WI38 (cell line): ENCODE data around the gene ZNF441.
"Not testable (repeated sequence)": the region's sequence is repeated elsewhere in the genome, so short reads cannot be mapped to it uniquely, and the experiment has no call there.

Experiments used
- H3K4me3 ChIP-seq: 2 replicates; pipeline ENCODE4 v1.5.1; 2011; ENCODE audit warnings: low read depth, mild to moderate bottlenecking, control low read depth, low read length
- TF ChIP-seq, protein P1 (sequence below): IDR thresholded peaks from 2 replicates; pipeline ENCODE4 v1.5.1; 2012; ENCODE audit warnings: low read depth, mild to moderate bottlenecking, control low read depth, low read length

Gene ZNF441

DNA sequence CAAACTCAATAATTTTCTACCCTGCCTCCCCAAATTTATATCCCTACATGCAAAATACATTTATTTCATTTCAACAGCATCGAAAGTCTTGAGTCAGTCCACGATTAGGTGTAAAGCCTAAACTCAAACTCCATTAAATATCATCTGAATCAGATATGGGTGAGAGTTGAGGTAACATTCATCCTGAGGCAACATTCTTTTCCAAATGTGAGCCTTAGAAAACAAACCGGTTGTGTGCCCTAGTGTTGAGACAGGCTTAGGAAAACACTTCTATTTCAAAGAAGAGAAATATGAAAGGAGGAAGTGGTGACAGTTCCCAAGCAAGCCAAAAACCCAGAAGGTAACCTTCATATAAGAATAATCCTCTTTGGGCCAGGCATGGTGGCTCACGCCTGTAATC is 12.1 kb upstream of the ZNF441 start:
- TF ChIP-seq, protein P1, sequence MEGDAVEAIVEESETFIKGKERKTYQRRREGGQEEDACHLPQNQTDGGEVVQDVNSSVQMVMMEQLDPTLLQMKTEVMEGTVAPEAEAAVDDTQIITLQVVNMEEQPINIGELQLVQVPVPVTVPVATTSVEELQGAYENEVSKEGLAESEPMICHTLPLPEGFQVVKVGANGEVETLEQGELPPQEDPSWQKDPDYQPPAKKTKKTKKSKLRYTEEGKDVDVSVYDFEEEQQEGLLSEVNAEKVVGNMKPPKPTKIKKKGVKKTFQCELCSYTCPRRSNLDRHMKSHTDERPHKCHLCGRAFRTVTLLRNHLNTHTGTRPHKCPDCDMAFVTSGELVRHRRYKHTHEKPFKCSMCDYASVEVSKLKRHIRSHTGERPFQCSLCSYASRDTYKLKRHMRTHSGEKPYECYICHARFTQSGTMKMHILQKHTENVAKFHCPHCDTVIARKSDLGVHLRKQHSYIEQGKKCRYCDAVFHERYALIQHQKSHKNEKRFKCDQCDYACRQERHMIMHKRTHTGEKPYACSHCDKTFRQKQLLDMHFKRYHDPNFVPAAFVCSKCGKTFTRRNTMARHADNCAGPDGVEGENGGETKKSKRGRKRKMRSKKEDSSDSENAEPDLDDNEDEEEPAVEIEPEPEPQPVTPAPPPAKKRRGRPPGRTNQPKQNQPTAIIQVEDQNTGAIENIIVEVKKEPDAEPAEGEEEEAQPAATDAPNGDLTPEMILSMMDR: no peak
- no peak overlapping the region for H3K4me3 ChIP-seq

DNA sequence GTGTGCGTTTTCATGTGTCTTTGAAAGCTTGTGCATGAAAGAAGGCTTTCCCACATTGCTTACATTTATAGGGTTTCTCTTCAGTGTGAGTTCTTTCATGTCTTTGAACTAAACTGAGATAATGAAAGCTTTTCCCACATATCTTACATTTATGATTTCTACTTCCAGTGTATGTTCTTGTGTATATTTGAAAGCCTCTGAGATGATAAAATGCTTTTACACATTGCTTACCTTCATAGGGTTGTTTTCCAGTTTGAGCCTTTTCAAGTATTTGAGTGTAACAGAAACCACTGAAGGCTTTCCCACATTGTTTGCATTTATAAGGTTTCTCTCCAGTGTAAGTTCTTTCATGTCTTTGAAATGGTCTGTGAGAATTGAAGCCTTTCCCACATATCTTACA is 9.8 kb upstream of the ZNF441 start:
- no peak overlapping the region for H3K4me3 ChIP-seq
- TF ChIP-seq, protein P1: no peak

DNA sequence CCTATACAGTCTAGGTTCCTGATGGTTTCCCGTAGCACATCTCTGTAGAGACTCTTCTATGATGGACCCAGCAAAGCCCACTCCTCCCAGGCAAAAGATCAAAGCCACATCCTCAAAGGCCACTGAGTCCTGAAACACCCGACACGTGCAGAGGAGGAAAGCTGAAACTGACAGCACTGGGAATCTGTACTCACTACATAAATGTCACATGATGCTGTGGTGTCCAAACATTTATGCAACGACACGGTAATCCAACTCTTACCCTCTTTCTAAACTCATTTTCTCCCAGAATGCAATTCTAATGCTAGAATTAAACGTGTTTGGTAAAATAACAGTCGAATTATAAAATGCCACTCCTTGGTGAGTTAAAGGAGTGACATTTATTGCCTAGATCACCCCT is 7.0 kb upstream of the ZNF441 start:
- TF ChIP-seq, protein P1: no peak
- no peak overlapping the region for H3K4me3 ChIP-seq

DNA sequence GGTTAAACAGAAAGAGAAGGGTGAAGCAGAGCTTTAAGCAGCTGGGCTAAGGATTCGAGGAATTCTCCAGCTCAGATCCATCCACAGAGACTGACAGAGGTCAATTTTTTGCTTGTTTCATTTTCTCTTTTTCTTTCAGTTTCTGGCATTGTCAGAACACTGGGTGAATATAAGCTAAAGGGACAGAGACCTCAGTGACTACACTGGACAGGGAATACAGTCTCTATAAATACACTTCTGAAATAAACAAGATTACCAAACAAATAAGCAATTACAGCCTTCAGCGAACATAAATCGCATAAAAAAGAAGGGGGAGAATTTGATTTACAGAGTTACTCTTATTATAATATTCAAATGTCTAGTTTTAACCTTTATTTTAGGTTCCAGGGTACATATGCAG is 3.7 kb upstream of the ZNF441 start:
- no peak overlapping the region for H3K4me3 ChIP-seq

DNA sequence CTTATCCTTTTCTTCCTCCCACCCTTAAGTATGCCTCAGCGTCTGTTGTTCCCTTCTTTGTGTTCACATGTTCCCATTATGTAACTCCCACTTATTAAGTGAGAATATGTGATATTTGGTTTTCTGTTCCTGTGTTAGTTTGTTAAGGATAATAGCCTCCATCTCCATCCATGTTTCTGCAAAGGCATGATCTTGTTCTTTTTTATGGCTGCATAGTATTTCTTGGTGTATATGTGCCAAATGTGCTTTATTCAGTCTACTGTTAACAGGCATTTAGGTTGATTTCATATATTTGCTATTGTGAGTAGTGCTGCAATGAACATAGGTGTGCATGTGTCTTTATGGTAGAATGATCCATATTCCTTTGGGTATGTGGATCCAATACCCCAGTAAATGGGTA is 3.2 kb upstream of the ZNF441 start:
- TF ChIP-seq, protein P1: no peak
- no peak overlapping the region for H3K4me3 ChIP-seq

More for the DNA sequence above, 3.7 kb upstream of the ZNF441 start:
- TF ChIP-seq, protein P1: no peak

DNA sequence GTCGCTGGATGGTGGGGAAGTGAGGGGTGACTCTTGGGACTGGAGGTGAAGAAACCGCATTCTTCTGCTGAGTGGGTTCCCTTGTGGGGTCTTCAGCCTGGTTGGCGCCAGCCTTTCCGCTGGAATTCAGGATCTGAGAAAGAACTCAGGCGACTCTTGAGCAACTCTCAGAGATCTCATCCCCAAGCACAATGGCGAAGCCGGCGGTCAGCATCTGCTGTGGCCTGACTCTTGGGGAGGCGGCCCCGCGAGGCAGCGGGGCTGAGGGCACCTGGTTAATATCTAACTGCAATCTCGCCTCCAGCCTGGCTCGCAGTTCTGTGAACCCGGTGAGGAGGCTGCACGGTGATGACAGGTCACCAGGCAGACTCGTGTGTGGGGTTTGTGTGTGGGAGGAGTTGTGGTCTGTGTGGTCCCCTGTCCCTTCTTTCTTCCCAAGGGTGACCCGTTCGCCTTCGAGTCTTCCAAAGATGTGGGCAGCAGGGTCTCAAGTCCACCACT is 883 bp downstream of the ZNF441 start:
- TF ChIP-seq, protein P1: no peak
- peak overlapping the region; percentile 84 for H3K4me3 ChIP-seq

DNA sequence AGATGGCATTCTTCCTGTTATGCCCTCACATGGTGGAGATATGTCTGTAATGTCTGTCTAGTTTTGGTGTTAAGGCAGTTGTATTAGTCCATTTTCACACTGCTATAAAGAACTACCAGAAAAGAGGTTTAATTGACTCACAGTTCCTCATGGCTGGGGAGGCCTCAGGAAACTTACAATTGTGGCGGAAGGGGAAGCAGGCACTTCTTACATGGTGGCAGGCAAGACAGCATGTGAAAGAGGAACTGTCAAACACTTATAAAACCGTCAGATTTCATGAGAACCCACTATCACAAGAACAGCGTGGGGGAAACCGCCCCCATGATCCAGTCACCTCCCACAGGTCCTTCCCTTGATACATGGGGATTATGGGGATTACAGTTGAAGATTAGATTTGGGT is 3.2 kb downstream of the ZNF441 start:
- TF ChIP-seq, protein P1: no peak
- H3K4me3 ChIP-seq: no peak overlapping the region

DNA sequence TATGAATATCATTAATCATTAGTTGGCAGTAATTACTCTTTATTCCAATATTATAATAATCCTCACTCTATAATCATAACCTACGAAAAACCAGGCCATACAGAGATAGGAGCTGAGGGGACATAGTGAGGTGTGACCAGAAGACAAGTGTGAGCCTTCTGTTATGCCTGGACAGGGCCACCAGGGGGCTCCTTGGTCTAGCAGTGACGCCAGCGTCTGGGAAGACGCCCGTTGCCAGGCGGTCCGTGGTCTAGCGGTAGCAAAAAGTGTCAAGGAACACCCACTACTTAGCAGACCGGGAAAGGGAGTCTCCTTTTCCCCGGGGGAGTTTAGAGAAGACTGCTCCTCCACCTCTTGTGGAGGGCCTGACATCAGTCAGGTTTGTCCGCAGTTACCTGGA is 4.7 kb downstream of the ZNF441 start:
- not testable (repeated sequence) for H3K4me3 ChIP-seq

DNA sequence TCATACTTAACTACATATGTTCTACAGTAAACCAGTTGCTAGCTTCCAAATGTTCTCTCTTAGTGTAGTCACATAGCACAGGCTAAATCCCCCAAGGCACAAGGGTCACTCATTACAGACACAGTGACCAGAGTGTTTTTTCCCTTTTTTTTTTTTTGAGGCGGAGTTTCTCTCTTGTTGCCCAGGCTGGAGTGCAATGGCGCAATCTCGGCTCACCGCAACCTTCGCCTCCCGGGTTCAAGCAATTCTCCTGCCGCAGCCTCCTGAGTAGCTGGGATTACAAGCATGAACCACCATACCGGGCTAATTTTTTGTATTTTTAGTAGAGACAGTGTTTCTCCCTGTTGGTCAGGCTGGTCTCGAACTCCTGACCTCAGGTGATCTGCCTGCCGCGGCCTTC is 9.9 kb downstream of the ZNF441 start:
- H3K4me3 ChIP-seq: not testable (repeated sequence)
